Measurements from ENCODE around the gene RSF1. TPM values are rescaled to one million over a fixed set of nuclear protein-coding genes. Genes with fewer than 3 reads are reported as not detected.

RSF1 gene
- total RNA-seq, 2 donors from 2014 or later, result 57.6 to 69.9 TPM

GRCh38 chr11:77770629-77771028, 49.9 kb downstream of the RSF1 start:
- Mint-ChIP-seq H3K27me3 (ENCODE audit: low read depth) (no peaks in the 10 kb centered on the region), H3K36me3 (ENCODE audit: insufficient read depth in 2 of 2) (no peaks in the 10 kb centered on the region), H3K4me1 (ENCODE audit: low read depth) (peaks cover 51% of the 10 kb centered on the region), H3K27ac (peak overlapping the region; percentile 9), H3K9me3 (no peaks in the 10 kb centered on the region), H3K4me3 (peak overlapping the region in 1 of 2 donors; percentile 38)
- no peak for ATAC-seq (replicated peaks in 1 of 2)
- DNase-seq, result no peak

GRCh38 chr11:77762426-77762825, 58.1 kb downstream of the RSF1 start:
- Mint-ChIP-seq H3K36me3 (ENCODE audit: insufficient read depth in 2 of 2) (peaks cover 0 to 15% of the 10 kb centered on the region in 2 donors), H3K9me3 (no peaks in the 10 kb centered on the region), H3K27me3 (ENCODE audit: low read depth) (no peaks in the 10 kb centered on the region), H3K4me3 (no peak overlapping the region), H3K4me1 (ENCODE audit: low read depth) (peaks cover 29% of the 10 kb centered on the region), H3K27ac (no peak overlapping the region)
- no peak for DNase-seq
- peak; percentile 18 to 68 for ATAC-seq (replicated peaks in 1 of 2)

- ATAC-seq (replicated peaks in 1 of 2), result no peak
- Mint-ChIP-seq H3K36me3 (ENCODE audit: insufficient read depth in 2 of 2) (peaks cover 2 to 21% of the 10 kb centered on the region in 2 donors), H3K4me1 (ENCODE audit: low read depth) (peaks cover 27% of the 10 kb centered on the region)
These were observed 59.0 kb downstream of the RSF1 start for GRCh38 chr11:77761491-77761890.

GRCh38 chr11:77758331-77758730, 62.2 kb downstream of the RSF1 start:
- ATAC-seq (replicated peaks in 1 of 2) (no peak), DNase-seq (no peak)
- Mint-ChIP-seq H3K36me3 (ENCODE audit: insufficient read depth in 2 of 2) (peaks cover 5 to 26% of the 10 kb centered on the region in 2 donors), H3K9me3 (no peaks in the 10 kb centered on the region), H3K27me3 (ENCODE audit: low read depth) (no peaks in the 10 kb centered on the region), H3K4me1 (ENCODE audit: low read depth) (peaks cover 12% of the 10 kb centered on the region), H3K4me3 (no peak overlapping the region), H3K27ac (no peak overlapping the region)

More at GRCh38 chr11:77761491-77761890, 59.0 kb downstream of the RSF1 start:
- Mint-ChIP-seq H3K27ac (no peak overlapping the region), H3K4me3 (no peak overlapping the region), H3K9me3 (no peaks in the 10 kb centered on the region), H3K27me3 (ENCODE audit: low read depth) (no peaks in the 10 kb centered on the region)
- DNase-seq, result no peak

GRCh38 chr11:77753230-77753629, 67.3 kb downstream of the RSF1 start:
- Mint-ChIP-seq H3K36me3 (ENCODE audit: insufficient read depth in 2 of 2) (peaks cover 5 to 16% of the 10 kb centered on the region in 2 donors), H3K4me3 (no peak overlapping the region), H3K4me1 (ENCODE audit: low read depth) (no peaks in the 10 kb centered on the region), H3K27ac (no peak overlapping the region), H3K9me3 (no peaks in the 10 kb centered on the region), H3K27me3 (ENCODE audit: low read depth) (no peaks in the 10 kb centered on the region)
- DNase-seq, result no peak
- no peak for ATAC-seq (replicated peaks in 1 of 2)

- DNase-seq (no peak), ATAC-seq (replicated peaks in 1 of 2) (no peak)
- Mint-ChIP-seq H3K4me3 (no peak overlapping the region), H3K27ac (no peak overlapping the region), H3K27me3 (ENCODE audit: low read depth) (no peaks in the 10 kb centered on the region), H3K9me3 (no peaks in the 10 kb centered on the region), H3K36me3 (ENCODE audit: insufficient read depth in 2 of 2) (peaks cover 5 to 15% of the 10 kb centered on the region in 2 donors), H3K4me1 (ENCODE audit: low read depth) (no peaks in the 10 kb centered on the region)
These were observed 68.0 kb downstream of the RSF1 start for GRCh38 chr11:77752516-77752915.

GRCh38 chr11:77750394-77751156, 69.9 kb downstream of the RSF1 start:
- ATAC-seq (replicated peaks in 1 of 2), result no peak
- DNase-seq, result no peak
- Mint-ChIP-seq H3K4me3 (no peak overlapping the region), H3K27ac (no peak overlapping the region), H3K36me3 (ENCODE audit: insufficient read depth in 2 of 2) (peaks cover 3 to 6% of the 10 kb centered on the region in 2 donors), H3K9me3 (no peaks in the 10 kb centered on the region), H3K27me3 (ENCODE audit: low read depth) (no peaks in the 10 kb centered on the region), H3K4me1 (ENCODE audit: low read depth) (no peaks in the 10 kb centered on the region)

GRCh38 chr11:77749232-77749631, 71.3 kb downstream of the RSF1 start:
- no peak overlapping the region for H3K27ac Mint-ChIP-seq
- DNase-seq (no peak), ATAC-seq (replicated peaks in 1 of 2) (no peak)
- H3K36me3 Mint-ChIP-seq (ENCODE audit: insufficient read depth in 2 of 2), result no peaks in the 10 kb centered on the region
- H3K27me3 Mint-ChIP-seq (ENCODE audit: low read depth), result no peaks in the 10 kb centered on the region
- H3K4me3 Mint-ChIP-seq, result no peak overlapping the region
- no peaks in the 10 kb centered on the region for H3K9me3 Mint-ChIP-seq
- H3K4me1 Mint-ChIP-seq (ENCODE audit: low read depth), result no peaks in the 10 kb centered on the region

- no peaks in the 10 kb centered on the region for H3K4me1 Mint-ChIP-seq (ENCODE audit: low read depth)
- H3K27ac Mint-ChIP-seq, result no peak overlapping the region
- H3K36me3 Mint-ChIP-seq (ENCODE audit: insufficient read depth in 2 of 2), result no peaks in the 10 kb centered on the region
- H3K9me3 Mint-ChIP-seq, result no peaks in the 10 kb centered on the region
- H3K27me3 Mint-ChIP-seq (ENCODE audit: low read depth), result no peaks in the 10 kb centered on the region
- no peak for DNase-seq
- no peak for ATAC-seq (replicated peaks in 1 of 2)
- no peak overlapping the region for H3K4me3 Mint-ChIP-seq
These were observed 72.3 kb downstream of the RSF1 start for GRCh38 chr11:77748266-77748665.

- Mint-ChIP-seq H3K9me3 (no peaks in the 10 kb centered on the region), H3K4me3 (no peak overlapping the region), H3K4me1 (ENCODE audit: low read depth) (no peaks in the 10 kb centered on the region), H3K27ac (peak overlapping the region; percentile 66), H3K36me3 (ENCODE audit: insufficient read depth in 2 of 2) (no peaks in the 10 kb centered on the region), H3K27me3 (ENCODE audit: low read depth) (no peaks in the 10 kb centered on the region)
- ATAC-seq (replicated peaks in 1 of 2) (no peak), DNase-seq (no peak)
These were observed 73.0 kb downstream of the RSF1 start for GRCh38 chr11:77747381-77747969.

GRCh38 chr11:77736473-77736872, 84.0 kb downstream of the RSF1 start:
- DNase-seq, result no peak
- Mint-ChIP-seq H3K27ac (peak overlapping the region; percentile 31), H3K4me1 (ENCODE audit: low read depth) (no peaks in the 10 kb centered on the region), H3K27me3 (ENCODE audit: low read depth) (no peaks in the 10 kb centered on the region), H3K36me3 (ENCODE audit: insufficient read depth in 2 of 2) (peaks cover 19 to 21% of the 10 kb centered on the region in 2 donors), H3K9me3 (peaks cover 5 to 6% of the 10 kb centered on the region in 2 donors), H3K4me3 (no peak overlapping the region)
- no peak for ATAC-seq (replicated peaks in 1 of 2)

GRCh38 chr11:77734890-77735289, 85.6 kb downstream of the RSF1 start:
- no peak overlapping the region for H3K27ac Mint-ChIP-seq
- ATAC-seq (replicated peaks in 1 of 2) (no peak), DNase-seq (no peak)
- H3K27me3 Mint-ChIP-seq (ENCODE audit: low read depth), result no peaks in the 10 kb centered on the region
- H3K4me1 Mint-ChIP-seq (ENCODE audit: low read depth), result no peaks in the 10 kb centered on the region
- H3K36me3 Mint-ChIP-seq (ENCODE audit: insufficient read depth in 2 of 2), result peaks cover 28 to 33% of the 10 kb centered on the region in 2 donors
- no peak overlapping the region for H3K4me3 Mint-ChIP-seq
- peaks cover 11% of the 10 kb centered on the region in 2 donors for H3K9me3 Mint-ChIP-seq

- peaks cover 11% of the 10 kb centered on the region in 2 donors for H3K9me3 Mint-ChIP-seq
- no peak for DNase-seq
- peaks cover 27 to 28% of the 10 kb centered on the region in 2 donors for H3K36me3 Mint-ChIP-seq (ENCODE audit: insufficient read depth in 2 of 2)
- H3K27ac Mint-ChIP-seq, result no peak overlapping the region
- no peaks in the 10 kb centered on the region for H3K27me3 Mint-ChIP-seq (ENCODE audit: low read depth)
- peaks cover 4% of the 10 kb centered on the region for H3K4me1 Mint-ChIP-seq (ENCODE audit: low read depth)
- ATAC-seq (replicated peaks in 1 of 2), result no peak
- H3K4me3 Mint-ChIP-seq, result no peak overlapping the region
These were observed 88.4 kb downstream of the RSF1 start for GRCh38 chr11:77732143-77732542.
